Hepatocyte (in vitro differentiated cells): Measurements from ENCODE around the gene RTN4R. TPM values are rescaled to one million over a fixed set of nuclear protein-coding genes. Genes with fewer than 3 reads are reported as not detected.
A peak's percentile ranks its signal among the peaks of the same experiment; 100 is the strongest.
"Not testable (repeated sequence)": the region's sequence is repeated elsewhere in the genome, so short reads cannot be mapped to it uniquely, and the experiment has no call there.

Experiments used
- DNase-seq: peaks from one replicate; pipeline ENCODE4 v3.0.0-alpha.2; 2016; ENCODE audit warnings: low spot score
- H2AFZ ChIP-seq: fragments of 200-600 bp; sonication (generic); 2 replicates; pipeline ENCODE4 v1.6.0; 2016; ENCODE audit warnings: antibody characterized with exemption, mild to moderate bottlenecking
- H3K27ac ChIP-seq: fragments of 200-600 bp; sonication (generic); 2 replicates; pipeline ENCODE4 v1.5.1; 2016; ENCODE audit warnings: mild to moderate bottlenecking
- H3K27me3 ChIP-seq: fragments of 200-600 bp; sonication (generic); 2 replicates; pipeline ENCODE4 v1.6.1; 2016
- H3K36me3 ChIP-seq: fragments of 200-600 bp; sonication (generic); replicated peaks from 2 replicates; pipeline ENCODE4 v1.5.1; 2016; ENCODE audit warnings: low read depth; ENCODE audit not compliant: insufficient read depth
- H3K4me1 ChIP-seq: fragments of 200-600 bp; sonication (generic); 2 replicates; pipeline ENCODE4 v1.5.1; 2016; ENCODE audit warnings: mild to moderate bottlenecking, moderate library complexity; ENCODE audit not compliant: insufficient read depth
- H3K4me2 ChIP-seq: fragments of 200-600 bp; sonication (generic); 2 replicates; pipeline ENCODE4 v1.6.0; 2016
- H3K4me3 ChIP-seq: fragments of 200-600 bp; sonication (generic); 2 replicates; pipeline ENCODE4 v1.5.1; 2016; ENCODE audit warnings: mild to moderate bottlenecking
- H3K79me2 ChIP-seq: fragments of 200-600 bp; sonication (generic); 2 replicates; pipeline ENCODE4 v1.6.0; 2017; ENCODE audit warnings: mild to moderate bottlenecking
- H3K9me2 ChIP-seq: fragments of 200-600 bp; sonication (generic); replicated peaks from 2 replicates; pipeline ENCODE4 v1.6.0; 2017; ENCODE audit warnings: mild to moderate bottlenecking; ENCODE audit not compliant: insufficient read depth
- H3K9me3 ChIP-seq: fragments of 200-600 bp; sonication (generic); 2 replicates; pipeline ENCODE4 v1.5.1; 2016; ENCODE audit warnings: low read depth, mild to moderate bottlenecking
- H4K20me1 ChIP-seq: fragments of 200-600 bp; sonication (generic); 2 replicates; pipeline ENCODE4 v1.6.0; 2016; ENCODE audit warnings: mild to moderate bottlenecking; ENCODE audit not compliant: insufficient read depth, poor library complexity, severe bottlenecking
- EZH2 ChIP-seq: fragments of 200-600 bp; sonication (generic); IDR thresholded peaks from 2 replicates; pipeline ENCODE4 v1.6.1; 2016; ENCODE audit warnings: antibody characterized with exemption, mild to moderate bottlenecking, borderline replicate concordance
- EZH2phosphoT487 ChIP-seq: fragments of 200-600 bp; sonication (generic); IDR thresholded peaks from one replicate; pipeline ENCODE4 v1.6.1; 2018; ENCODE audit warnings: antibody characterized with exemption, mild to moderate bottlenecking, low read depth, moderate library complexity; ENCODE audit not compliant: unreplicated experiment, severe bottlenecking
- WGBS: methylation state at CpG from one replicate; pipeline ENCODE4 v1.1.6; 2016; ENCODE audit warnings: low lambda C conversion rate; ENCODE audit errors: missing lambda C conversion rate; 5-methylcytosine and 5-hydroxymethylcytosine counted together
- polyA plus RNA-seq: library from polyadenylated mRNA; unstranded; fragments of >200 nt; fragmentation: Nextera tagmentation; extraction: Ambion mirVana; gene quantifications from 2 replicates; pipeline ENCODE4 v1.2.1, GENCODE V29; 2016
- total RNA-seq: library from RNA; depleted of rRNA; stranded (reverse); fragments of >200 nt; gene quantifications from 2 replicates; pipeline ENCODE4 v1.2.3, GENCODE V29; 2014
- TF ChIP-seq, protein P1 (sequence below): fragments of 200-600 bp; sonication (generic); IDR thresholded peaks from 2 replicates; pipeline ENCODE4 v1.5.1; 2016; ENCODE audit warnings: antibody characterized with exemption, mild to moderate bottlenecking; ENCODE audit not compliant: poor library complexity

The RTN4R gene
- total and polyA plus RNA-seq, 2 experiments from 2014 or later = 7.9 to 16.9 TPM

DNA sequence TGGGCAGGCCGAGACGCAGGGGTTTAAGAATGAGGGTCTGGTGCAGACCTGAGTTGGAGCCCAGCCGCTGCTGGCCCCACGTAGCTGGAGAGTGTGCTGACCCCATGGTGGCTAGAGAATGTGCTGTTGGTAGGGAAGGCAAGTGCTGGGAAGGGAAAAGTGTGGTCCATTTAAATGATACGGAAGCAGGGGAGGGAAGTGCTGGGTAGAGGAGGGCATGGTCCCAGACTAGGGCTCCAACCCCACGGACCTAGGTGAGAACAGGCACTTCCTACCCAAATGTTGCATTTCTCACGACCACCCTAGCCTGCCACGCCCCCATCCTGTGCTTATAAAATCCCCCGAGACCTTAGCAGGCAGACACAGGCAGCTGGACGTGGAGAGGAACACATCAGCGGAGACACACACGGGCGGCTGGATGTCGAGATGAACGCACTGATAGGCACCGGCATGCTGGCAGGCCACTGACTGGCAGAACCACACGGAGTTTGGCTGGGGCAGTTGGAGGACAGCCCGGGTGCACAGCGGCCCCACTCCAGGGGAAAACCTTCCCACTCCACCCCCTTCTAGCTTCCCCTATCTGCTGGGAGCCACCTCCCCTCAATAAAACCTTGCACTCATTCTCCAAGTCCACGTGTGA, 18.8 kb upstream of the RTN4R start:
- DNase-seq, H2AFZ ChIP-seq, H3K27ac ChIP-seq, H3K9me3 ChIP-seq, H4K20me1 ChIP-seq, H3K4me2 ChIP-seq, H3K27me3 ChIP-seq, H3K4me3 ChIP-seq, H3K9me2 ChIP-seq, H3K79me2 ChIP-seq, H3K4me1 ChIP-seq, H3K36me3 ChIP-seq: not testable (repeated sequence)
- 75% methylated on average over 16 of the region's 20 CpGs for WGBS

- not testable (repeated sequence) for H3K27ac ChIP-seq, H3K79me2 ChIP-seq, H3K27me3 ChIP-seq, H3K4me3 ChIP-seq, H3K4me2 ChIP-seq, H3K9me3 ChIP-seq, H2AFZ ChIP-seq, H4K20me1 ChIP-seq, H3K36me3 ChIP-seq, H3K9me2 ChIP-seq, H3K4me1 ChIP-seq, DNase-seq
- WGBS = 55% methylated on average over 8 of the region's 8 CpGs
These were observed 18.2 kb upstream of the RTN4R start for GRCh38 chr22:20286312-20286660.

- not testable (repeated sequence) for H4K20me1 ChIP-seq, H3K36me3 ChIP-seq, H2AFZ ChIP-seq, H3K9me2 ChIP-seq, H3K9me3 ChIP-seq, H3K4me2 ChIP-seq, H3K4me3 ChIP-seq, H3K79me2 ChIP-seq, H3K4me1 ChIP-seq, H3K27ac ChIP-seq, H3K27me3 ChIP-seq
- DNase-seq = peak; percentile 82
- TF ChIP-seq, protein P1, sequence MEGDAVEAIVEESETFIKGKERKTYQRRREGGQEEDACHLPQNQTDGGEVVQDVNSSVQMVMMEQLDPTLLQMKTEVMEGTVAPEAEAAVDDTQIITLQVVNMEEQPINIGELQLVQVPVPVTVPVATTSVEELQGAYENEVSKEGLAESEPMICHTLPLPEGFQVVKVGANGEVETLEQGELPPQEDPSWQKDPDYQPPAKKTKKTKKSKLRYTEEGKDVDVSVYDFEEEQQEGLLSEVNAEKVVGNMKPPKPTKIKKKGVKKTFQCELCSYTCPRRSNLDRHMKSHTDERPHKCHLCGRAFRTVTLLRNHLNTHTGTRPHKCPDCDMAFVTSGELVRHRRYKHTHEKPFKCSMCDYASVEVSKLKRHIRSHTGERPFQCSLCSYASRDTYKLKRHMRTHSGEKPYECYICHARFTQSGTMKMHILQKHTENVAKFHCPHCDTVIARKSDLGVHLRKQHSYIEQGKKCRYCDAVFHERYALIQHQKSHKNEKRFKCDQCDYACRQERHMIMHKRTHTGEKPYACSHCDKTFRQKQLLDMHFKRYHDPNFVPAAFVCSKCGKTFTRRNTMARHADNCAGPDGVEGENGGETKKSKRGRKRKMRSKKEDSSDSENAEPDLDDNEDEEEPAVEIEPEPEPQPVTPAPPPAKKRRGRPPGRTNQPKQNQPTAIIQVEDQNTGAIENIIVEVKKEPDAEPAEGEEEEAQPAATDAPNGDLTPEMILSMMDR = peak; percentile 74
- WGBS = 9% methylated on average over 7 of the region's 12 CpGs
These were observed 17.6 kb upstream of the RTN4R start for GRCh38 chr22:20285473-20286311.

DNA sequence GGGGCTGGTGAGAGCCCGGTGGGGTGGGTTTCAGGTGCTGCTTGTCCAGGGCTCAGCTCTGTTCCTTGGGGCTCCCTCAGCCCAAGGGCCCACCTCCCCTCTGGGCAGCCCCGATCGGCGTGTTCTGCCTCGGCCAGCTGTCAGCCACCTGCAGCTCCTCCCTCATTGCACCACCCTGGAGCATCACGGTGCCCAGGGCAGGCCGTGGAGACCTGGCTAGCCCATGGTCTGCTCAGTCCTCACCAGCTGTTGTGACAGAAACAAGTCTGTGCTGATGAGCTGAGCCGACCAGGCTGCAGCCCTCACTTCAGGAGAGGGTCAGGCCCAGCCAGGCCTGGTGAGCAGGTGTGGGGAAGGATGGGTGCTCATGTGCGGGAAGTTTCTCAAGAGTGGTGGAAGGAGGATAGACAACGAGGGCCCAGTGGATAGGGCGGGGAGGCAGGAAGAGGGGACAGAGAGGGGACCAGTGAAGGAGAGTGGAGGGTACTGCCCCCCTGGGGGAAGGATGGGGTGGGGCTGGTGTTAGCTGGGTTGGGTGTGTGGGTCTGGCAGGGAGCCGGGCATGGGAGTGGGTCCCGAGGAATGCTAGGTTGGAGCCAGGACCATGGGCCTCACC, 16.5 kb upstream of the RTN4R start:
- no peaks in the 10 kb centered on the region for H3K79me2 ChIP-seq
- H3K36me3 ChIP-seq = no peaks in the 10 kb centered on the region
- no peaks in the 10 kb centered on the region for H4K20me1 ChIP-seq
- H3K9me2 ChIP-seq = no peaks in the 10 kb centered on the region
- DNase-seq = no peak
- 90% methylated on average over 11 of the region's 13 CpGs for WGBS
- no peaks in the 10 kb centered on the region for H3K27me3 ChIP-seq
- H3K4me3 ChIP-seq = no peak overlapping the region
- no peaks in the 10 kb centered on the region for H3K9me3 ChIP-seq
- H2AFZ ChIP-seq = no peak overlapping the region
- H3K4me2 ChIP-seq = no peak overlapping the region
- TF ChIP-seq, protein P1 = no peak
- TF ChIP-seq EZH2phosphoT487 (no peak), EZH2 (no peak)
- no peak overlapping the region for H3K27ac ChIP-seq
- H3K4me1 ChIP-seq = no peaks in the 10 kb centered on the region
